ENCODE results near the gene HK2. TPM values are rescaled to one million over a fixed set of nuclear protein-coding genes. Genes with fewer than 3 reads are reported as not detected.

The HK2 gene
- total RNA-seq, 1 donor from 2014 or later, result 6.8 TPM

DNA sequence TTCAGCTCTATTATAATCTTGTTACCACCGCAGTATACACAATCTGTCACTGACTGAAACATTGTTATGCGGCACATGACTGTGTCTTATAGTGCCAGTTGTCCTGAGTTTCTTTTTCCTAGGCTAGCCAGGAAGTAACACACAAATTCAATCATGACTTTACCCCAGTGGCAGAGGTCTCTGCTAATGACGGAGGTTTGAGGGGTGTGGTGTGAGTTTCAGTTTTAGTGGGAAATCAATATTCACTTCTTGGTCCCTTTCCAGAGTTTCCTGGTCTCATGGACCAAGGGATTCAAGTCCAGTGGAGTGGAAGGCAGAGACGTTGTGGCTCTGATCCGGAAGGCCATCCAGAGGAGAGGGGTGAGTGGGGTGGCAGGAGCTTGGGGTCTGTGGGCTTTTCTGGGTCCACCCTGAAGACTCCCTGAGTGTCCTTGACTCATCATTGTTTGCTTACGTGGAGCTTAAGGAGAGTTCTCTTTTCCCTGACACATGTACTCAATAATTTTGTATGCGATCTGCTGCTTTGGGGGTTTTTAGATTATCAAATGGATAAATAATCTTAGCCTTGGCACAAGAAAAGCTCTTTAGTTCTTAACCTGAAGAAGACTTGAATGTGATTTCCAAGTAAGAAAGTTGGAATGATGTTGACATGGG is 39.2 kb downstream of the HK2 start:
- no peak overlapping the region for H3K27ac ChIP-seq
- H3K4me1 ChIP-seq, result peaks cover 0 to 3% of the 10 kb centered on the region in 2 donors
- no peak for DNase-seq (ENCODE audit: low spot score in 2 of 2)
- intact Hi-C loops (cut with DNase I), result no loop called here
- H3K4me3 ChIP-seq, result no peak overlapping the region
- peaks cover 8 to 12% of the 10 kb centered on the region in 2 donors for H3K36me3 ChIP-seq
- TF ChIP-seq, protein P1, sequence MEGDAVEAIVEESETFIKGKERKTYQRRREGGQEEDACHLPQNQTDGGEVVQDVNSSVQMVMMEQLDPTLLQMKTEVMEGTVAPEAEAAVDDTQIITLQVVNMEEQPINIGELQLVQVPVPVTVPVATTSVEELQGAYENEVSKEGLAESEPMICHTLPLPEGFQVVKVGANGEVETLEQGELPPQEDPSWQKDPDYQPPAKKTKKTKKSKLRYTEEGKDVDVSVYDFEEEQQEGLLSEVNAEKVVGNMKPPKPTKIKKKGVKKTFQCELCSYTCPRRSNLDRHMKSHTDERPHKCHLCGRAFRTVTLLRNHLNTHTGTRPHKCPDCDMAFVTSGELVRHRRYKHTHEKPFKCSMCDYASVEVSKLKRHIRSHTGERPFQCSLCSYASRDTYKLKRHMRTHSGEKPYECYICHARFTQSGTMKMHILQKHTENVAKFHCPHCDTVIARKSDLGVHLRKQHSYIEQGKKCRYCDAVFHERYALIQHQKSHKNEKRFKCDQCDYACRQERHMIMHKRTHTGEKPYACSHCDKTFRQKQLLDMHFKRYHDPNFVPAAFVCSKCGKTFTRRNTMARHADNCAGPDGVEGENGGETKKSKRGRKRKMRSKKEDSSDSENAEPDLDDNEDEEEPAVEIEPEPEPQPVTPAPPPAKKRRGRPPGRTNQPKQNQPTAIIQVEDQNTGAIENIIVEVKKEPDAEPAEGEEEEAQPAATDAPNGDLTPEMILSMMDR (IDR thresholded peaks at IDR 0.05), result no peak
- H3K9me3 ChIP-seq, result no peaks in the 10 kb centered on the region
- H3K27me3 ChIP-seq, result no peaks in the 10 kb centered on the region

DNA sequence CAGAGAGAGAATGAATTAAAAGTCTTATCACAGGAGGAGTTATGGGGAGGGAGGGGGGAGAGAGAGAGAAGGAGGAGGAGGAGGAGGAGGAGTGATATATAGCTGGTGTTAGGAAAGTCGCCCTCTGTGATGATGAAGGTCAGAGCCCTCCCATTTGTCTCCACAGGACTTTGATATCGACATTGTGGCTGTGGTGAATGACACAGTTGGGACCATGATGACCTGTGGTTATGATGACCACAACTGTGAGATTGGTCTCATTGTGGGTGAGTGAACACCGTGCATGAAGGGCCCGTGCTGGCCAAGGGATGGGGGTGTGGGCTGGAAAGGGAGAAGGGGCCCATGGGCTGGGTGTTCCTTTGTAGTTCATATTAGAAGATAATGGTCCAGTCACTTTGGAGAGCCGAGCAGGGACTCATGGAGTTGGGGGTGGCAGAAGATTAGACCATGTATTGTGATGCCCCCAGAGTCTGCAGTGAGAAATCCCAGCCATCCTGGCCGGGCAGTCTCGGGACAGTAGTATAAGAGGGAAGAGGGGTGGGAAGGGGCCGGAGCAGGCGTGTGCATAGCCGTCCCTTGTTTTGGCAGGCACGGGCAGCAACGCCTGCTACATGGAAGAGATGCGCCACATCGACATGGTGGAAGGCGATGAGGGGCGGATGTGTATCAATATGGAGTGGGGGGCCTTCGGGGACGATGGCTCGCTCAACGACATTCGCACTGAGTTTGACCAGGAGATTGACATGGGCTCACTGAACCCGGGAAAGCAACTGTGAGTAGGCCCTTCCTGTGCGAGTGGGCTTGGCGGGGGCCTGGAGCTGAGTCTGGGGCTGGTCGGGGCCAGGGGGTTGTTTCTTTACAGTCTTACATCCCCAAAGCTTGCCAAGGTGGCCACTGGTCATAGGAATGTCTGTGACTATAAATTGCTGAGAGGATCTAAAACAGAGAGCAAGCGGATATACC is 40.0 kb downstream of the HK2 start:
- DNase-seq (ENCODE audit: low spot score in 2 of 2), result no peak
- TF ChIP-seq, protein P1 (IDR thresholded peaks at IDR 0.05), result no peak
- H3K27me3 ChIP-seq, result no peaks in the 10 kb centered on the region
- peaks cover 15 to 16% of the 10 kb centered on the region in 2 donors for H3K36me3 ChIP-seq
- H3K4me3 ChIP-seq, result no peak overlapping the region
- H3K9me3 ChIP-seq, result no peaks in the 10 kb centered on the region
- no peak overlapping the region for H3K27ac ChIP-seq
- H3K4me1 ChIP-seq, result no peaks in the 10 kb centered on the region
- intact Hi-C loops (cut with DNase I), result no loop called here

DNA sequence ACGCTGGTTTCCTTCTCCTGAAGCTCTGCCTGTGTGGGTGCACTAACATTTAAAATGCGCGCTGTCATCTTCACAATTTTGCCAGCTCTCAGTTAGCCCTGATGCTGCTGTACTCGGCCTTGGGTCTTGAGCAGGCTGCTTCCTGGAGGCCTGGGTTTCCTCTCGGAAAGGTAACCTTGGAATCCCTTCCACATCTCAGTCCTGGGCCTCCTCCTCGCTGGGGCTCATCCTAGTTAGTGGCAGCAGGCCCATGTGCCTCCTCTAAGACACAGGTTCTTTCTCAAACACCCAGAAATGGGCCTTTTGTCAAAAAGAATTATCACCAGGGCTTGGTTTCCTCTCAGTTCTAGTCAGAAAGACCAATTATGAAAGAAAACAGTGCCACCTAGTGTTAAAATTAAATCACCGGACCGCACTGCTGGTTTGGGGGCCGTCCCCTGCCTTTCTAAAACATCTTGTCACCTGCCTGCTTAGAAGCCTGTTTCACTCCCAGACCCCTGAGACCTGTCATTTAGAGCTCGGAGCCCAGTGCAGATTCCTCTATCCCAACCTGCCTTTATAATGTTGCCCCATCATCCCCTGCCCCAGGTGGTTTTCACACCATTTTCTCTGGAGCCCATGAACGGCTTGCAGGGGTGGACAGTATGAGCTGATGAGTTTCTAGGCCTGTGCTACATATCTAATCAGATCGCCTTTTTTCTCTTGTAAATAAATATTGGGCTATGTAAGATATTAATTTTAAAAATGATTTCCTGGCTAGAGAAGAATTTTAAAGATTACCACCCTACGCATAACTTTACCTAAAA is 42.4 kb downstream of the HK2 start:
- H3K9me3 ChIP-seq, result no peaks in the 10 kb centered on the region
- H3K27ac ChIP-seq, result peak overlapping the region in 1 of 2 donors; percentile 24
- no peaks in the 10 kb centered on the region for H3K27me3 ChIP-seq
- TF ChIP-seq, protein P1 (IDR thresholded peaks at IDR 0.05), result peak; percentile 54 to 79 (median 59)
- peaks cover 23 to 24% of the 10 kb centered on the region in 2 donors for H3K36me3 ChIP-seq
- intact Hi-C loops (cut with DNase I), result loop anchor here (1.0 to 2.0 kb wide), 3 partner anchors 41 to 186 kb away; partner anchors contain the start of gene HK2
- DNase-seq (ENCODE audit: low spot score in 2 of 2), result no peak
- no peak overlapping the region for H3K4me3 ChIP-seq
- H3K4me1 ChIP-seq, result no peaks in the 10 kb centered on the region

DNA sequence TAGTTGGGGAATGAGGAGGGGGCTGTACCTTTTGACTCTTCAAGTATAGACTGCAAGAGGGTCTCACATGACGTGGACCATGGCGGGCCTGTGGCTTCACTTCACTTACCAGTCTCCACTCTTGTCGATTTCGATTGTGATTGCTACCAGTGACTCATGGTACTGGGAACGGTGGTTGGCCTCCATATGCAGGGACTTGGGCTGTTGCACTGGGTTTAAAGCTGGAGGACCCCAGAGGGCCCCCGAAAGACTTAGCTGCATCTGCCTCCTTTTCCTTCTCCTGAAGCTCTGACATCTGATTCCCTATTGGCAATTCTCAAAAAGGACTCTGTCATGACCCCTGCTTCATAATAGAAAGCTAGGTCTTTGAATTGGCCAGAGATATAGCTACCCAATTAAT is 43.4 kb downstream of the HK2 start:
- H3K9me3 ChIP-seq, result no peaks in the 10 kb centered on the region
- no peak overlapping the region for H3K27ac ChIP-seq
- TF ChIP-seq, protein P1 (IDR thresholded peaks at IDR 0.05), result no peak
- H3K36me3 ChIP-seq, result peaks cover 28 to 32% of the 10 kb centered on the region in 2 donors
- intact Hi-C loops (cut with DNase I), result loop anchor here (2.0 kb wide), 1 partner anchor 43 kb away; the partner anchor contains the start of gene HK2
- H3K4me1 ChIP-seq, result no peaks in the 10 kb centered on the region
- DNase-seq (ENCODE audit: low spot score in 2 of 2), result peak in 1 of 2 donors; percentile 30
- H3K4me3 ChIP-seq, result no peak overlapping the region
- H3K27me3 ChIP-seq, result no peaks in the 10 kb centered on the region

DNA sequence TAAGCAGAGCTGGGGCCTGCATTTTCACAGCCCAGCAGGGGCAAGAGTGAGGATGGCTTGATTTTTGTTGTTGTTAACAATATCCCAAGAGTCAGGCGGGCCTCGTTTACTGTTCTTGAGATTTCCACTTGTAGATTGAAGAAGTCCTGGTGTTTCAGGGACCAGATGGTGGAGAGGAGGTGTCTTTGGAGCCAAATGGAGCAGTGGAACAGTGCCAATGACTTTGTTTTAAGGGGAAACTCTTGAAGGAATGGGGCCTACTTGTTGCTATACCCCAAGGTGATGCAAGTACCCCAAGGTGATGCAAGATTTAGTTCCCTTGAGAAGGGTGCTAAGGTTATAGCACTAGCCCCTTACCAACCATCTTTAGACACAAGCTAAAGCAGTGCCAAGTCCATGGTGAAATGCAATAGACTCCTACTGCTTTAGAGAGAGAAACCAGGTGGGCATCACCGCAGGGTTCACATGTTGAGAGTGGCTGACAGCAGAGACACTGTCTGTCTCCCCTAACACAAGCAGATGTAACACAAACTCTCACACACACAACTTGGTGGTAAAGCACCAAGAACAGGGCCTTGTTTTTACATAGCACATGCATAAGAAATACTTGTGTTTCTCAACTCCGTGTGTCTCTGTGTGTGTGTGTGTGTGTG is 44.0 kb downstream of the HK2 start:
- TF ChIP-seq, protein P1 (IDR thresholded peaks at IDR 0.05), result no peak
- peaks cover 31 to 36% of the 10 kb centered on the region in 2 donors for H3K36me3 ChIP-seq

More for the DNA sequence above, 44.0 kb downstream of the HK2 start:
- H3K27ac ChIP-seq, result no peak overlapping the region
- intact Hi-C loops (cut with DNase I), result loop anchor here (2.0 kb wide), 1 partner anchor 43 kb away; the partner anchor contains the start of gene HK2
- no peaks in the 10 kb centered on the region for H3K9me3 ChIP-seq
- DNase-seq (ENCODE audit: low spot score in 2 of 2), result no peak
- H3K27me3 ChIP-seq, result no peaks in the 10 kb centered on the region
- H3K4me3 ChIP-seq, result no peak overlapping the region
- H3K4me1 ChIP-seq, result no peaks in the 10 kb centered on the region

Data from ascending aorta (tissue), 2 donors.